PFSK-1 (cell line): ENCODE measurements around the gene SORL1-AS1.

ENCODE experiments used
- FOXP2 ChIP-seq: optimal IDR thresholded peaks from 2 replicates; pipeline ENCODE3; 2011; ENCODE audit warnings: borderline replicate concordance, control low read depth, inconsistent platforms; ENCODE audit not compliant: insufficient read depth; ENCODE audit errors: extremely low read length, extremely low read depth
- POLR2AphosphoS5 ChIP-seq: IDR thresholded peaks from 2 replicates; pipeline ENCODE4 v1.6.1; 2012; ENCODE audit warnings: low read depth, mild to moderate bottlenecking, control low read depth, low read length, moderate library complexity
- REST ChIP-seq, 2 experiments: IDR thresholded peaks; 2 replicates each; pipeline versions ENCODE4 v1.6.1 to v1.8.0; 2011 to 2012; ENCODE audit warnings: low read depth in 2 of 2, low read length in 2 of 2, control low read depth in 1 of 2, inconsistent platforms in 1 of 2, mild to moderate bottlenecking in 1 of 2, moderate library complexity in 1 of 2; ENCODE audit not compliant: insufficient read depth in 1 of 2
- SIN3A ChIP-seq: IDR thresholded peaks from 2 replicates; pipeline ENCODE4 v1.6.1; 2012; ENCODE audit warnings: mild to moderate bottlenecking, low read length, moderate library complexity, borderline replicate concordance; ENCODE audit not compliant: insufficient read depth
- TAF1 ChIP-seq: IDR thresholded peaks from 2 replicates; pipeline ENCODE4 v1.6.1; 2012; ENCODE audit warnings: low read length, control low read depth, borderline replicate concordance; ENCODE audit not compliant: insufficient read depth

The SORL1-AS1 gene

GRCh38 chr11:121476379-121477032 is 23.7 kb upstream of the SORL1-AS1 start:
- no peak for TF ChIP-seq TAF1

- TF ChIP-seq TAF1 (no peak), POLR2AphosphoS5 (no peak), FOXP2 (no peak), REST (IDR thresholded peaks at IDR 0.05; ENCODE audit: insufficient read depth in 1 of 2, low read depth in 2 of 2, low read length in 2 of 2) (no peak), SIN3A (no peak)
Observed at GRCh38 chr11:121474680-121475079, 21.9 kb upstream of the SORL1-AS1 start.

GRCh38 chr11:121473064-121473777 is 20.5 kb upstream of the SORL1-AS1 start:
- peak in 1 of 2 experiments; percentile 57; a peak in 1 of 4 replicates for TF ChIP-seq REST (IDR thresholded peaks at IDR 0.05; ENCODE audit: insufficient read depth in 1 of 2, low read depth in 2 of 2, low read length in 2 of 2)
- TF ChIP-seq POLR2AphosphoS5 = no peak
- no peak for TF ChIP-seq TAF1
- TF ChIP-seq FOXP2 = no peak
- no peak for TF ChIP-seq SIN3A

GRCh38 chr11:121472312-121472711 is 19.5 kb upstream of the SORL1-AS1 start:
- TF ChIP-seq TAF1 (no peak), SIN3A (no peak), POLR2AphosphoS5 (no peak), REST (IDR thresholded peaks at IDR 0.05; ENCODE audit: insufficient read depth in 1 of 2, low read depth in 2 of 2, low read length in 2 of 2) (no peak), FOXP2 (no peak)

GRCh38 chr11:121471167-121471566 is 18.4 kb upstream of the SORL1-AS1 start:
- TF ChIP-seq SIN3A (no peak), TAF1 (no peak), REST (IDR thresholded peaks at IDR 0.05; ENCODE audit: insufficient read depth in 1 of 2, low read depth in 2 of 2, low read length in 2 of 2) (no peak), FOXP2 (no peak), POLR2AphosphoS5 (no peak)
